ENCODE measurements around the gene SLC35E4. TPM values are rescaled to one million over a fixed set of nuclear protein-coding genes. Genes with fewer than 3 reads are reported as not detected.

The SLC35E4 gene
- total and polyA plus RNA-seq, 9 of the 15 experiments (the other 6 are each of a cell fraction or from before 2014, with no cell fraction given) = 0.06 to 2.3 (median 0.86) TPM; not detected in 1

- TF ChIP-seq ETV1 (tag; conservative IDR thresholded peaks at IDR 0.05; ENCODE audit: low read depth) (peak; percentile 43; the same call in 1 of the 2 replicates), BDP1 (IDR thresholded peaks at IDR 0.05; ENCODE audit: insufficient read depth, insufficient read length) (no peak), ZFP36 (IDR thresholded peaks at IDR 0.05; ENCODE audit: low read depth, low read length, partially characterized antibody) (peak; percentile 97), SRSF3 (IDR thresholded peaks at IDR 0.05; ENCODE audit: insufficient read depth, low read length) (no peak), NKRF (IDR thresholded peaks at IDR 0.05; ENCODE audit: borderline replicate concordance) (0 out of 2 replicates have a peak, but pooled peaks have one; percentile 22), CTBP1 (IDR thresholded peaks at IDR 0.05; ENCODE audit: borderline replicate concordance) (peak; percentile 26; the same call in 1 of the 2 replicates)
These were observed 30.0 kb upstream of the SLC35E4 start (continued) for GRCh38 chr22:30605449-30606110.
